Activated CD4-positive, alpha-beta memory T cell treated with anti-CD3 and anti-CD28 coated beads for 36 hours (primary cell): Measurements from ENCODE around the gene MANSC4. TPM values are rescaled to one million over a fixed set of nuclear protein-coding genes. Genes with fewer than 3 reads are reported as not detected.

Source experiments
- CTCF ChIA-PET: fragments of 350-600 bp; sonication (Branson Sonifier 250); formaldehyde crosslinking; loops from one replicate; lab custom pipeline; 2021; ENCODE audit warnings: antibody characterized with exemption, inconsistent platforms; lab: Charles Lee
- POLR2A ChIA-PET: fragments of 350-600 bp; sonication (Branson Sonifier 250); formaldehyde crosslinking; loops from one replicate; lab custom pipeline; 2021; ENCODE audit warnings: antibody characterized with exemption; lab: Charles Lee
- DNase-seq: peaks from one replicate; pipeline ENCODE4 v3.0.0-alpha.2; 2020
- H3K27ac Mint-ChIP-seq: one replicate; pipeline ENCODE4 v1.8.0; 2021; ENCODE audit warnings: mixed read lengths
- H3K27me3 Mint-ChIP-seq: one replicate; pipeline ENCODE4 v1.8.0; 2021; ENCODE audit warnings: mixed read lengths
- H3K36me3 Mint-ChIP-seq: one replicate; pipeline ENCODE4 v1.8.0; 2021; ENCODE audit warnings: mixed read lengths
- H3K4me1 Mint-ChIP-seq: one replicate; pipeline ENCODE4 v1.8.0; 2021; ENCODE audit warnings: low read depth, mixed read lengths
- H3K4me3 Mint-ChIP-seq: one replicate; pipeline ENCODE4 v1.8.0; 2021; ENCODE audit warnings: mild to moderate bottlenecking, mixed read lengths
- H3K9me3 Mint-ChIP-seq: one replicate; pipeline ENCODE4 v1.8.0; 2021; ENCODE audit warnings: mixed read lengths
- intact Hi-C: fragments of 100-400 bp; cut with micrococcal nuclease; formaldehyde crosslinking; loops from one replicate; pipeline ENCODE4 v1.15.1; 2023
- total RNA-seq, 2 experiments: library from RNA; stranded (reverse); gene quantifications; one replicate each; pipeline ENCODE4 v1.2.3, GENCODE V29; 2021

MANSC4 gene
- total RNA-seq, 2 experiments from 2014 or later: not detected

DNA sequence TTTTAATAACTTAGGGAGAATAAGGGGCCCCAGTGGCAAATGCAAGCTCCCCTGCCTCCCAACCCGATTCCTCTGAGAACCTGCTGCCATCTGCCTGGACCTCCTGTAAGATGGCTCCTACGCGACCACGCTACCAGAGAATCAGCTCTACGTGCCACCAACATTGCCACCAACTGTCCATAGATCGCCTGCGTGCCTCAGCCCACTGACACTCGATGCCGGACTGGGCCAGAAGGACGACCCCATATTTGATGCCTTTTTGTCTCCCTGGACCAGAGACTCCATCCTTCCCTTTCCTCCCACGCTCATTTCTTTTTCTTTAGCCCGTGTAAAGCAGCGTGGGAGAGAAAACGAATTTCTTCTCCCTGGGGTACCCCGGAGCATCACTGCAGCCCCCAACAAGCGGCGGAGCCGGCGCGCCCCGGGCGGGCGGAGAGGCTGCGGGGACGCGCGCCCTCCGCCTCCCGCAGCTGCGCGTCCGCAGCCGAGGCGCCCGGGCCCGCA lies 568 bp downstream of the MANSC4 start:
- intact Hi-C loops: no loop called here
- ChIA-PET CTCF (interaction anchor here (1.0 to 2.4 kb wide), 4 partner anchors 15 to 45 kb away, joined by 3 to 21 read pairs (median 6); no protein-coding TSS in a partner anchor), POLR2A (interaction anchor here (0.8 to 1.8 kb wide), 6 partner anchors 10 to 773 kb away, joined by 3 to 11 read pairs (median 4); no protein-coding TSS in a partner anchor)
- H3K36me3 Mint-ChIP-seq: peaks cover 12% of the 10 kb centered on the region
- H3K27ac Mint-ChIP-seq: peak overlapping the region; percentile 52
- peaks cover 25% of the 10 kb centered on the region for H3K4me1 Mint-ChIP-seq
- peak overlapping the region; percentile 71 for H3K4me3 Mint-ChIP-seq
- no peak for DNase-seq
- H3K9me3 Mint-ChIP-seq: no peaks in the 10 kb centered on the region
- H3K27me3 Mint-ChIP-seq: no peaks in the 10 kb centered on the region

DNA sequence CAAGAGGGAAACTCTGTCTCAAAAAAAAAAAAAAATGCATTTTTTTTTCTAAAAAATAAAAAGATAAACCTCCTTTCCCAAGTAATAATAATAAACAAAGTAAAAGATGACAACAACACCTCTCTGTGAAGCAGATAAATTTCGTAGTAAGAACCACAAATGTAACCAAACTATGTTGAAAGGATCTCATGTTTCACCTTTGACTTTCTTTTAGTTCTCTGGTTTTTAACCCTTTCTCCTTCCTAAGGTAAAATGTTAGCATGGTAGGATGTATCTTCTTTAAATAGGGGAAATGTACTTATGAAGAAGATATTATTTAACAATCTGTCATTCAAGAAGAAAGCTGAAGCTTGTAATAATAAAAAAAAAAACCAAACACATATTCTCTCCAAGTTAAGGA lies 1.8 kb downstream of the MANSC4 start:
- Mint-ChIP-seq H3K27me3 (no peaks in the 10 kb centered on the region), H3K27ac (no peak overlapping the region), H3K36me3 (peaks cover 11% of the 10 kb centered on the region), H3K4me1 (peaks cover 24% of the 10 kb centered on the region), H3K9me3 (no peaks in the 10 kb centered on the region), H3K4me3 (no peak overlapping the region)
- no peak for DNase-seq
- POLR2A ChIA-PET: no interaction called here
- CTCF ChIA-PET: interaction anchor here (2.3 kb wide), 1 partner anchor 46 kb away, joined by 5 read pairs; no protein-coding TSS in a partner anchor
- intact Hi-C loops: no loop called here

- CTCF ChIA-PET: interaction anchor here (0.7 kb wide), 1 partner anchor 166 kb away, joined by 4 read pairs; no protein-coding TSS in a partner anchor
These were observed 2.9 kb downstream of the MANSC4 start for GRCh38 chr12:27777141-27777540.

GRCh38 chr12:27772328-27773049 lies 7.5 kb downstream of the MANSC4 start:
- POLR2A ChIA-PET: interaction anchor here (0.5 kb wide), 1 partner anchor 54 kb away, joined by 4 read pairs; no protein-coding TSS in a partner anchor

More at GRCh38 chr12:27777141-27777540, 2.9 kb downstream of the MANSC4 start:
- H3K9me3 Mint-ChIP-seq: no peaks in the 10 kb centered on the region
- peaks cover 16% of the 10 kb centered on the region for H3K4me1 Mint-ChIP-seq
- no peak overlapping the region for H3K4me3 Mint-ChIP-seq
- intact Hi-C loops: no loop called here
- peaks cover 5% of the 10 kb centered on the region for H3K36me3 Mint-ChIP-seq
- POLR2A ChIA-PET: no interaction called here
- H3K27me3 Mint-ChIP-seq: no peaks in the 10 kb centered on the region
- DNase-seq: no peak
- H3K27ac Mint-ChIP-seq: no peak overlapping the region

DNA sequence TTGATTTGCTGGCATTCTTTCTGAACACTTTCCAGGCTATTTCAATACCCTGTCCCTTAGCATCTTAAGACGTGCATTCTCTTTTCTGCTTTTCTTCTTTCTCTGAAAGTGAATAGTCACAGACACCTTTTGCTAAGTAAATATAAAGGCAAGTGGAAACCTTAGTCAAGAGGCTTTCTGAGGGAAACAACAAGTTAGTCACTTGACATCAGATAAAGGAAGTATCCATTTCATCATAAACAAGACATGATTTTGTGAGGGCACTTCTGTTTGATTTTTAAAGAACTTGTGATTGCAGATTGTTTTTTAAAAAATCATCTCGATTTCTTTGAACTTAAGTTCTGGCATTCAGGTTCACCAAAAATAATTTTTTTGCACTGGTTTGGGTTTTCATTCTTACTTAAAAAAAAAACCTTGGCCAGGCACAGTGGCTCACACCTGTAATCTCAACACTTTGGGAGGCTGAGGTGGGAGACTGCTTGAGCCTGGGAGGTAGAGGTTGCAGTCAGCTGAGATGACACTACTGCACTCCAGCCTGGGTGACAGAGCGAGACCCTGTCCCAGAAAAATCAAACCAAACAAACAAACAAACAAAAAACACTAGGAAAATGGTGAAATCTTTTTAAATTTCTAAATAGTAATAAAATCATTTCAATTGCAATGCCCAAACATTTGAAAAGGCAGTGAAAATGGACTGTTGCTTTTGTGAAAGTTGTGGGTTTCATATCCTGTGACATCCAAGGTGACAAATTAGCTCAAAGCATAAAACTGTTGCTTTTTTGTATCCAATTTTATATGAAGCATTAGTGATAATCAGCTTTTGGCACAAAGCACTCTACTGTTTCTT lies 8.3 kb downstream of the MANSC4 start:
- no peak overlapping the region for H3K4me3 Mint-ChIP-seq
- no peak overlapping the region for H3K27ac Mint-ChIP-seq
- H3K4me1 Mint-ChIP-seq: no peaks in the 10 kb centered on the region
- no peaks in the 10 kb centered on the region for H3K36me3 Mint-ChIP-seq
- H3K9me3 Mint-ChIP-seq: no peaks in the 10 kb centered on the region
- no peaks in the 10 kb centered on the region for H3K27me3 Mint-ChIP-seq
- intact Hi-C loops: no loop called here
- CTCF ChIA-PET: interaction anchor here (1.0 kb wide), 1 partner anchor 50 kb away, joined by 3 read pairs; no protein-coding TSS in a partner anchor
- POLR2A ChIA-PET: interaction anchor here (0.5 kb wide), 1 partner anchor 54 kb away, joined by 4 read pairs; no protein-coding TSS in a partner anchor
- DNase-seq: no peak

More at GRCh38 chr12:27772328-27773049, 7.5 kb downstream of the MANSC4 start:
- intact Hi-C loops: no loop called here
- no peak overlapping the region for H3K27ac Mint-ChIP-seq
- no peak for DNase-seq
- CTCF ChIA-PET: interaction anchor here (1.0 kb wide), 1 partner anchor 50 kb away, joined by 3 read pairs; no protein-coding TSS in a partner anchor
- no peaks in the 10 kb centered on the region for H3K27me3 Mint-ChIP-seq
- no peak overlapping the region for H3K4me3 Mint-ChIP-seq
- no peaks in the 10 kb centered on the region for H3K36me3 Mint-ChIP-seq
- no peaks in the 10 kb centered on the region for H3K4me1 Mint-ChIP-seq
- no peaks in the 10 kb centered on the region for H3K9me3 Mint-ChIP-seq

DNA sequence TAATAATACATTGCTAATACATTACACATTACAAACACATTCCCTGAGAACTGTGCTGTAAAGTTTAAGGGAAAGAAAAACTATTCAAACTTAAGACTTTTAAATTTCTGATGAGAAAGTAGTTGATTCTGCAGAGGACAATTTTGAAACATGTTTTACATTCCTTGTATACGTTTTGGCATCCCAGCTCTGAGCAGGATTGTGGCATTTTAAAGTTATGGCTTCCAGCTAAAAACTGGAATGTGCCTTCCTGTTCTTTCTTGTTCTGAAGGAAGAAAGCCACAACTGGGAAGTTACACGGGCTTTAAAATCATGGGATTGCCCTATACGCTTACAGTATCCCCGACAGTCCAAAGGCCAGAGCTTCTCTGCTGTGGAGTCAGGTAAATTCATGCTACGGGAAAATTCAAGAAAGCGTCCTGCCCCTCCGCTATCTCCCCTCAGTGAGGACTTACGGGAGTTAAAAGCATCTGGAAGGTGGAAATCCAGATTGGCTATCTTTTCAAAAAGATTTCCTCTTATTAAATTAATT lies 10.8 kb downstream of the MANSC4 start:
- Mint-ChIP-seq H3K4me1 (no peaks in the 10 kb centered on the region), H3K4me3 (no peak overlapping the region), H3K27me3 (no peaks in the 10 kb centered on the region), H3K9me3 (no peaks in the 10 kb centered on the region), H3K36me3 (no peaks in the 10 kb centered on the region), H3K27ac (no peak overlapping the region)
- ChIA-PET CTCF (interaction anchor here (0.7 to 0.9 kb wide), 2 partner anchors 48 to 52 kb away, joined by 4 read pairs; no protein-coding TSS in a partner anchor), POLR2A (no interaction called here)
- no peak for DNase-seq
- intact Hi-C loops: no loop called here

DNA sequence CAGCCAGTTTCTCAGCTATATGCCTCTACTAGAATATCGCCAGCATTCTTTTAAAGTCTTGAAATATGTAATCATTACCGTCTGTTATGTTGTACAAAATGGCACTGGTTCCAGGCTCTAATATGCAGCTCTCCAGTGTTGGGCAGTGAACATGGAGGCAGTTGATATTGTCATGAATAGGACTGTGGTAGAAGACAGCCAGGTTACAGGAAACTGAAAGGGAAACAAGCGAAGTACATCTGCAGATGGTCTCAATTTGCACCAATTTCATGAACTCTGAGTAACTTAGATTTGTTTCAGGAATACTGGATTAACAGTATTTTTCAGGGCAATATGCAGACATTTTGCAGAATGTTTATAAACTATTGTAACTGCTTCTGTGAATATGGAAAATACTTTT lies 13.4 kb downstream of the MANSC4 start:
- DNase-seq: no peak
- peaks cover 8% of the 10 kb centered on the region for H3K4me1 Mint-ChIP-seq
- H3K4me3 Mint-ChIP-seq: no peak overlapping the region
- CTCF ChIA-PET: no interaction called here
- peaks cover 1% of the 10 kb centered on the region for H3K36me3 Mint-ChIP-seq
- no peaks in the 10 kb centered on the region for H3K9me3 Mint-ChIP-seq
- H3K27me3 Mint-ChIP-seq: no peaks in the 10 kb centered on the region
- intact Hi-C loops: no loop called here
- no peak overlapping the region for H3K27ac Mint-ChIP-seq
- POLR2A ChIA-PET: no interaction called here

GRCh38 chr12:27762757-27763156 lies 17.3 kb downstream of the MANSC4 start:
- Mint-ChIP-seq H3K4me1 (peaks cover 8% of the 10 kb centered on the region), H3K27ac (no peak overlapping the region), H3K27me3 (no peaks in the 10 kb centered on the region), H3K36me3 (peaks cover 1% of the 10 kb centered on the region), H3K9me3 (no peaks in the 10 kb centered on the region), H3K4me3 (no peak overlapping the region)
- intact Hi-C loops: loop anchor here (1.0 kb wide), 1 partner anchor 40 kb away; no protein-coding TSS in a partner anchor
- ChIA-PET POLR2A (no interaction called here), CTCF (no interaction called here)
- peak; percentile 32 for DNase-seq

GRCh38 chr12:27756670-27757195 lies 23.3 kb downstream of the MANSC4 start:
- H3K27ac Mint-ChIP-seq: no peak overlapping the region
- no peaks in the 10 kb centered on the region for H3K27me3 Mint-ChIP-seq
- ChIA-PET POLR2A (no interaction called here), CTCF (interaction anchor here (1.4 kb wide), 1 partner anchor 24 kb away, joined by 5 read pairs; no protein-coding TSS in a partner anchor)
- H3K36me3 Mint-ChIP-seq: peaks cover 19% of the 10 kb centered on the region
- no peak for DNase-seq
- no peaks in the 10 kb centered on the region for H3K4me1 Mint-ChIP-seq
- H3K4me3 Mint-ChIP-seq: no peak overlapping the region
- intact Hi-C loops: no loop called here
- H3K9me3 Mint-ChIP-seq: no peaks in the 10 kb centered on the region

- Mint-ChIP-seq H3K4me1 (no peaks in the 10 kb centered on the region), H3K36me3 (peaks cover 19% of the 10 kb centered on the region), H3K4me3 (no peak overlapping the region), H3K27ac (no peak overlapping the region), H3K27me3 (no peaks in the 10 kb centered on the region), H3K9me3 (no peaks in the 10 kb centered on the region)
- intact Hi-C loops: no loop called here
- DNase-seq: no peak
- ChIA-PET POLR2A (no interaction called here), CTCF (interaction anchor here (0.7 to 1.4 kb wide), 2 partner anchors 22 to 365 kb away, joined by 3 to 6 read pairs; no protein-coding TSS in a partner anchor)
These were observed 25.2 kb downstream of the MANSC4 start for GRCh38 chr12:27754795-27755194.

- ChIA-PET POLR2A (no interaction called here), CTCF (no interaction called here)
- Mint-ChIP-seq H3K27me3 (no peaks in the 10 kb centered on the region), H3K36me3 (peaks cover 19% of the 10 kb centered on the region), H3K27ac (no peak overlapping the region), H3K4me3 (no peak overlapping the region), H3K4me1 (no peaks in the 10 kb centered on the region), H3K9me3 (no peaks in the 10 kb centered on the region)
- intact Hi-C loops: no loop called here
- no peak for DNase-seq
These were observed 28.5 kb downstream of the MANSC4 start for GRCh38 chr12:27751386-27752047.
